Transverse colon (tissue), 4 donors: ENCODE measurements around the gene GALNT13. TPM values are rescaled to one million over a fixed set of nuclear protein-coding genes. Genes with fewer than 3 reads are reported as not detected.

Experiments
- DNase-seq: peaks from one replicate; pipeline ENCODE4 v3.0.0-alpha.2; 2019
- H3K27ac ChIP-seq, 4 donors: fragments of 200-600 bp; sonication (generic); 2 replicates each; pipeline ENCODE4 v1.5.1; 2016 to 2018; ENCODE audit warnings: inconsistent platforms in 4 of 4
- H3K27me3 ChIP-seq: fragments of 200-600 bp; sonication (generic); 2 replicates; pipeline ENCODE4 v1.5.1; 2017; ENCODE audit warnings: inconsistent platforms
- H3K36me3 ChIP-seq, 4 donors: fragments of 200-600 bp; sonication (generic); 2 replicates each; pipeline ENCODE4 v1.5.1; 2017 to 2019; ENCODE audit warnings: inconsistent platforms in 4 of 4
- H3K4me1 ChIP-seq, 4 donors: fragments of 200-600 bp; sonication (generic); 2 replicates each; pipeline ENCODE4 v1.5.1; 2017 to 2020; ENCODE audit warnings: inconsistent platforms in 4 of 4
- H3K4me3 ChIP-seq, 4 donors: fragments of 200-600 bp; sonication (generic); 1 replicate in 1 of 4; 2 replicates in 3 of 4; pipeline versions ENCODE4 v1.5.1 to v1.6.1; 2017 to 2019; ENCODE audit warnings: inconsistent platforms in 4 of 4
- H3K9me3 ChIP-seq, 2 donors: fragments of 200-600 bp; sonication (generic); 2 replicates each; pipeline ENCODE4 v1.5.1; 2017 to 2019; ENCODE audit warnings: inconsistent platforms in 2 of 2
- EP300 ChIP-seq: sonication (generic); formaldehyde crosslinking; IDR thresholded peaks from one replicate; pipeline ENCODE4 v1.6.1; 2017; ENCODE audit warnings: antibody characterized with exemption, low read depth
- POLR2A ChIP-seq: fragments of 450-650 bp; IDR thresholded peaks from one replicate; pipeline ENCODE4 v1.6.1; 2016; ENCODE audit warnings: antibody characterized with exemption, mild to moderate bottlenecking, moderate library complexity
- POLR2AphosphoS5 ChIP-seq, 3 donors: sonication (generic); formaldehyde crosslinking; IDR thresholded peaks; one replicate each; pipeline ENCODE4 v1.6.1; 2016; ENCODE audit warnings: antibody characterized with exemption in 3 of 3
- WGBS, 2 donors: methylation state at CpG; one replicate each; pipeline ENCODE4 v1.1.5; 2018; ENCODE audit warnings: low coverage in 1 of 2; 5-methylcytosine and 5-hydroxymethylcytosine counted together
- in situ Hi-C, 4 donors: fragments of 200-750 bp; cut with MboI; loops; one replicate each; pipeline versions ENCODE4 v1.15.0 to v1.15.1; 2017; ENCODE audit warnings: low sequenced_read_pairs in 3 of 4, low pct_ligation_motif_present in 1 of 4, low pct_unique_long_range_greater_than_20kb in 1 of 4
- intact Hi-C: fragments of 100-400 bp; cut with DNase I; formaldehyde crosslinking; loops from one replicate; pipeline ENCODE4 v1.15.1; 2023; ENCODE audit warnings: low total_unique reads
- total RNA-seq, 4 donors: library from RNA; depleted of rRNA; stranded (reverse); fragments of >200 nt; gene quantifications; one replicate each; pipeline ENCODE4 v1.1.0, GENCODE V29; 2016
- TF ChIP-seq, protein P1 (sequence below), 5 experiments: fragments of 200-600 bp in 3 of 5; fragments of 450-650 bp in 2 of 5; sonication (generic) in 3 of 5; IDR thresholded peaks; 1 replicate in 2 of 5; 2 replicates in 3 of 5; pipeline ENCODE4 v1.5.1; 2016 to 2017; ENCODE audit warnings: antibody characterized with exemption in 5 of 5, inconsistent platforms in 3 of 5, mild to moderate bottlenecking in 2 of 5, moderate library complexity in 1 of 5

Gene GALNT13
- total RNA-seq, 4 donors from 2014 or later = 0.41 to 0.95 TPM; not detected in 2

DNA sequence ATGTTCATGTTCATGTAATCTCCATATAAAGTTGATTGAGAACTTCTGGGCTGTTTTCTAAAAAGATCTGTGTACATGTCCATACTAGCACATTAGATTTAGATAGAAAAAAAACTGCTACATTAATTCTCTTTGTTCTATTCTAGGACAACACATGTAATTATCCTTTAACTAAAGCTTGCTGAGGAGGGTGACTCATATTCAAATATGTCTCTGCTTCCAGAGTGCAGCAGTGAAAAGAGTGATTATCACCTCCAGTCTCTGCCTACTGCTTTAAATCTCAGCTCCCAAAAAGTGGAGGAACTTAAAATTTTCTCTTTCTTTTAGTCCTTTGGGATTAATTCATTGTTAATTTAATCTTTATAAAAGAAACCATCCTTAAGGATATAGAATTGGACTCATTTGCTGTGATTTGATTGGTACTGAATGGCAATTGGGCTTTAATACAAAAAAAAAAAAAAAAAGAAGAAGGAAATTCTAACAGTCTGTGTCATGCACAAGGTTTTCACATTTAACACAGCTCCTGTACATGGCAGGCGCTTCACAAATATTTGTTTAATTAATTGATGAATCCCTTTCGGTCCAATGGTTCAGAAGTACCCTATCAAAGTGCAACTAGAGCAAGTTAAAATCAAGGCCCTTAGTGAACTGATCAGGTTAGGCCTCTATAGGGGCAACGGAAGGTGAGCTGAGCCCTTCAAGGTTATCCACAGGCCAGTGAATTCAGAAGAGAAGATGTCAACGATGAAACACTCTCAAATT lies 612.8 kb downstream of the GALNT13 start:
- DNase-seq = no peak
- WGBS, 2 donors = 60 to 74% methylated on average over 2 to 4 of the region's 4 CpGs
- TF ChIP-seq POLR2A = no peak
- no peak for TF ChIP-seq EP300
- no peak for TF ChIP-seq POLR2AphosphoS5 (IDR thresholded peaks at IDR 0.05)
- TF ChIP-seq, protein P1, sequence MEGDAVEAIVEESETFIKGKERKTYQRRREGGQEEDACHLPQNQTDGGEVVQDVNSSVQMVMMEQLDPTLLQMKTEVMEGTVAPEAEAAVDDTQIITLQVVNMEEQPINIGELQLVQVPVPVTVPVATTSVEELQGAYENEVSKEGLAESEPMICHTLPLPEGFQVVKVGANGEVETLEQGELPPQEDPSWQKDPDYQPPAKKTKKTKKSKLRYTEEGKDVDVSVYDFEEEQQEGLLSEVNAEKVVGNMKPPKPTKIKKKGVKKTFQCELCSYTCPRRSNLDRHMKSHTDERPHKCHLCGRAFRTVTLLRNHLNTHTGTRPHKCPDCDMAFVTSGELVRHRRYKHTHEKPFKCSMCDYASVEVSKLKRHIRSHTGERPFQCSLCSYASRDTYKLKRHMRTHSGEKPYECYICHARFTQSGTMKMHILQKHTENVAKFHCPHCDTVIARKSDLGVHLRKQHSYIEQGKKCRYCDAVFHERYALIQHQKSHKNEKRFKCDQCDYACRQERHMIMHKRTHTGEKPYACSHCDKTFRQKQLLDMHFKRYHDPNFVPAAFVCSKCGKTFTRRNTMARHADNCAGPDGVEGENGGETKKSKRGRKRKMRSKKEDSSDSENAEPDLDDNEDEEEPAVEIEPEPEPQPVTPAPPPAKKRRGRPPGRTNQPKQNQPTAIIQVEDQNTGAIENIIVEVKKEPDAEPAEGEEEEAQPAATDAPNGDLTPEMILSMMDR (IDR thresholded peaks at IDR 0.05) = no peak
- no peaks in the 10 kb centered on the region for H3K9me3 ChIP-seq
- no peaks in the 10 kb centered on the region for H3K36me3 ChIP-seq
- no peak overlapping the region for H3K27ac ChIP-seq
- H3K4me1 ChIP-seq = no peaks in the 10 kb centered on the region
- in situ Hi-C loops = no loop called here
- no peak overlapping the region for H3K4me3 ChIP-seq
- H3K27me3 ChIP-seq = no peaks in the 10 kb centered on the region
- intact Hi-C loops = no loop called here

DNA sequence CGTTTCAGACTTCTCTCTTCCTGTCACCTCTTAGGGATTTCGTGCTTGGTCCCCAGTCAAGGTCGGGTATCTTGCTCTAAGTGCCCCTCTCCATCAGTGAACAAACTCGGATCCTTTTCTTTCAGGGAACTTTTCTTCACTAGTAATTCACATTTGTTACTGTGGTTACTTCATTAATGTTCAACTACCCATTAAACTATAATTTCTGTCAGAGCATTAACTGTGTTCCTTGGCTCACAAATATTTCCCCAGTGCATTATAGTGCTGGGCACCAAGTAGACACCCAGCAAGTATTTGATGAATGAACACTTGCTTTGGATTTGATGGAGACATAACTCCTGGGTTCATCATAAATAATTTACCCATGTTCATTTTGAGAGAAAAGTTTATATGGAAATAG lies 617.1 kb downstream of the GALNT13 start:
- Histone ChIP-seq H3K9me3 (no peaks in the 10 kb centered on the region), H3K36me3 (no peaks in the 10 kb centered on the region), H3K4me3 (no peak overlapping the region), H3K4me1 (no peaks in the 10 kb centered on the region), H3K27me3 (no peaks in the 10 kb centered on the region), H3K27ac (no peak overlapping the region)
- WGBS, 2 donors = 58 to 76% methylated on average over 4 of the region's 4 CpGs
- no peak for TF ChIP-seq POLR2A
- TF ChIP-seq, protein P1 (IDR thresholded peaks at IDR 0.05) = no peak
- no peak for TF ChIP-seq POLR2AphosphoS5 (IDR thresholded peaks at IDR 0.05)
- TF ChIP-seq EP300 = no peak
- in situ Hi-C loops = no loop called here
- DNase-seq = no peak
- intact Hi-C loops = no loop called here

DNA sequence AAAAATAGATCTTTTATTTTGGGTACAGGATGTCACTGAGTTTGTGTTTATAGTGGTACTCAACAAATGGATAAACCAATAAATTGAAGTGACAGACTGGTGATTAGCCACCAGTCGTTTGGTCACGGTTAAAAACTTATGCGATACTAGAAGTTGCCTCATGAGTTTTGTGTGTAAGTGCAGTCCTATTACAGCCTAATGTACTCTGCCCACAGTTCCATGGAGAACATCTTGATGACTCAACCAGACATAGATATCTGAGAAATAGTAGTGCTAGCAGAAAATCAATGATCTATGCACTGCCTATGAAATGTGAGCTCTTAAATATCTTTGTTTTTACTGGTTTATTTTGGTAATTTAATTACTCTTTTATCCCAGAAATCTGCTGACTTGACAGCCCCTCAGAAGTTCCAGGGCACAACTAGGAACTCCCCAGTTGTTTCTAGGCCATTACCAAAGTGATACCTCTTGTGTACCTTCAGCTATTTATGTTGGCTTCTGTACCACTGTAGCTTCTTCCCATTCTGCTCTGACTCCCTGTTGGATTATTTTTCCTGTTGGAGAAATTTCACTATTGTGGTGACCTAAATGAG lies 617.6 kb downstream of the GALNT13 start:
- intact Hi-C loops (no loop called here), in situ Hi-C loops (no loop called here)
- H3K4me3 ChIP-seq = no peak overlapping the region
- H3K36me3 ChIP-seq = no peaks in the 10 kb centered on the region
- H3K4me1 ChIP-seq = no peaks in the 10 kb centered on the region
- no peaks in the 10 kb centered on the region for H3K27me3 ChIP-seq
- WGBS, 2 donors = 92 to 95% methylated on average over 3 of the region's 3 CpGs
- no peak for DNase-seq
- no peak overlapping the region for H3K27ac ChIP-seq
- TF ChIP-seq POLR2AphosphoS5 (IDR thresholded peaks at IDR 0.05) (no peak), POLR2A (no peak), EP300 (no peak)
- TF ChIP-seq, protein P1 (IDR thresholded peaks at IDR 0.05) = no peak
- no peaks in the 10 kb centered on the region for H3K9me3 ChIP-seq

DNA sequence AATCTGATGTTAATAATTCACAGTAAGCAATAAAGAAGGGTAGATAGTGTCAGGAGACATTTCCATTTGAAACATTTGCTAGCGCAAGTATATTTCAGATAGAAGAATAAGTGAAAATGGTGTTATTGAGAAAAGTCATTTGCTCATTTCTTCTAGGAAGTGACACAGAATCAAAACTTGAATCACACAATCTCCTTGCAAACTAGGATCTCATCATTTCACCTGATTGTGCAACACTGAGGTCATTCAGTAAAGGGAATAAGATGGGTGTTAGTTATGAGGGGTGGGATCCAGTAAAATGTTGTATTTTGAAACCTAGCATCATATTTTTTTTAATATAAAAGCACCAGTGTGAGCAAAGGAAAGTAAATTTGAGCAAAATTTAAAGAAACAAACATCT lies 618.8 kb downstream of the GALNT13 start:
- Histone ChIP-seq H3K27me3 (no peaks in the 10 kb centered on the region), H3K4me1 (no peaks in the 10 kb centered on the region), H3K9me3 (no peaks in the 10 kb centered on the region), H3K36me3 (no peaks in the 10 kb centered on the region), H3K4me3 (no peak overlapping the region), H3K27ac (no peak overlapping the region)
- TF ChIP-seq, protein P1 (IDR thresholded peaks at IDR 0.05) = no peak
- no peak for TF ChIP-seq POLR2A
- no peak for TF ChIP-seq EP300
- TF ChIP-seq POLR2AphosphoS5 (IDR thresholded peaks at IDR 0.05) = no peak
- in situ Hi-C loops (no loop called here), intact Hi-C loops (no loop called here)
- DNase-seq = no peak
- WGBS, 2 donors = 81 to 83% methylated on average over 1 of the region's 1 CpG
